IgD-negative memory B cell (primary cell): Measurements from ENCODE around the gene PDE9A. TPM values are rescaled to one million over a fixed set of nuclear protein-coding genes. Genes with fewer than 3 reads are reported as not detected.

Experiments
- H3K27ac Mint-ChIP-seq, 3 donors: one replicate each; pipeline ENCODE4 v1.8.0; 2020 to 2022; ENCODE audit warnings: mild to moderate bottlenecking in 3 of 3, mixed read lengths in 3 of 3, moderate library complexity in 1 of 3
- H3K27me3 Mint-ChIP-seq: one replicate; pipeline ENCODE4 v1.8.0; 2021; ENCODE audit warnings: mixed read lengths
- H3K36me3 Mint-ChIP-seq: one replicate; pipeline ENCODE4 v1.8.0; 2020; ENCODE audit warnings: mild to moderate bottlenecking, mixed read lengths
- H3K4me1 Mint-ChIP-seq, 3 donors: one replicate each; pipeline ENCODE4 v1.8.0; 2020 to 2022; ENCODE audit warnings: mixed read lengths in 3 of 3, mild to moderate bottlenecking in 1 of 3
- H3K4me3 Mint-ChIP-seq, 4 donors: one replicate each; pipeline ENCODE4 v1.8.0; 2020 to 2022; ENCODE audit warnings: mild to moderate bottlenecking in 4 of 4, mixed read lengths in 4 of 4, moderate library complexity in 3 of 4
- H3K9me3 Mint-ChIP-seq, 3 donors: one replicate each; pipeline ENCODE4 v1.8.0; 2020 to 2021; ENCODE audit warnings: mixed read lengths in 3 of 3, mild to moderate bottlenecking in 1 of 3
- polyA plus RNA-seq: library from polyadenylated mRNA; unstranded; fragments of 300-500 nt; fragmentation: Illumina TruSeq; gene quantifications from one replicate; pipeline ENCODE4 v1.2.3, GENCODE V29; 2021

The PDE9A gene
- polyA plus RNA-seq, 1 donor from 2014 or later: not detected

- H3K27me3 Mint-ChIP-seq: peaks cover 23% of the 10 kb centered on the region
- H3K4me3 Mint-ChIP-seq: no peak overlapping the region
- no peaks in the 10 kb centered on the region for H3K36me3 Mint-ChIP-seq
- H3K9me3 Mint-ChIP-seq: no peaks in the 10 kb centered on the region
- H3K4me1 Mint-ChIP-seq: no peaks in the 10 kb centered on the region
- peak overlapping the region in 1 of 3 donors; percentile 66 for H3K27ac Mint-ChIP-seq
Measured at GRCh38 chr21:42677339-42678321, 24.2 kb downstream of the PDE9A start.

- Mint-ChIP-seq H3K27me3 (peaks cover 28% of the 10 kb centered on the region), H3K9me3 (no peaks in the 10 kb centered on the region), H3K27ac (peak overlapping the region in 1 of 3 donors; percentile 66), H3K36me3 (no peaks in the 10 kb centered on the region), H3K4me1 (no peaks in the 10 kb centered on the region), H3K4me3 (no peak overlapping the region)
Measured at GRCh38 chr21:42678618-42679295, 25.3 kb downstream of the PDE9A start.

GRCh38 chr21:42679319-42680057 is 26.1 kb downstream of the PDE9A start:
- Mint-ChIP-seq H3K36me3 (no peaks in the 10 kb centered on the region), H3K4me1 (no peaks in the 10 kb centered on the region), H3K27ac (peak overlapping the region in 1 of 3 donors; percentile 80), H3K27me3 (peaks cover 30% of the 10 kb centered on the region), H3K9me3 (no peaks in the 10 kb centered on the region), H3K4me3 (no peak overlapping the region)

- Mint-ChIP-seq H3K9me3 (no peaks in the 10 kb centered on the region), H3K4me3 (no peak overlapping the region), H3K36me3 (no peaks in the 10 kb centered on the region), H3K4me1 (no peaks in the 10 kb centered on the region), H3K27me3 (peaks cover 30% of the 10 kb centered on the region), H3K27ac (no peak overlapping the region)
Measured at GRCh38 chr21:42680058-42680330, 26.6 kb downstream of the PDE9A start.

GRCh38 chr21:42680429-42680828 is 27.0 kb downstream of the PDE9A start:
- Mint-ChIP-seq H3K9me3 (no peaks in the 10 kb centered on the region), H3K27me3 (peaks cover 30% of the 10 kb centered on the region), H3K27ac (no peak overlapping the region), H3K36me3 (no peaks in the 10 kb centered on the region), H3K4me3 (no peak overlapping the region), H3K4me1 (no peaks in the 10 kb centered on the region)

- Mint-ChIP-seq H3K4me3 (no peak overlapping the region), H3K4me1 (no peaks in the 10 kb centered on the region), H3K36me3 (no peaks in the 10 kb centered on the region), H3K27ac (no peak overlapping the region), H3K9me3 (no peaks in the 10 kb centered on the region), H3K27me3 (peaks cover 33% of the 10 kb centered on the region)
Measured at GRCh38 chr21:42681296-42682206, 28.1 kb downstream of the PDE9A start.

- Mint-ChIP-seq H3K27ac (no peak overlapping the region), H3K4me3 (no peak overlapping the region), H3K9me3 (no peaks in the 10 kb centered on the region), H3K27me3 (peaks cover 30% of the 10 kb centered on the region), H3K4me1 (no peaks in the 10 kb centered on the region), H3K36me3 (peaks cover 2% of the 10 kb centered on the region)
Measured at GRCh38 chr21:42682661-42683210, 29.3 kb downstream of the PDE9A start.

- Mint-ChIP-seq H3K27ac (no peak overlapping the region), H3K27me3 (peaks cover 24% of the 10 kb centered on the region), H3K36me3 (peaks cover 2% of the 10 kb centered on the region), H3K9me3 (no peaks in the 10 kb centered on the region), H3K4me3 (peak overlapping the region in 2 of 4 donors; percentile 21 to 39), H3K4me1 (peaks cover 0 to 3% (median 0%) of the 10 kb centered on the region in 3 donors)
Measured at GRCh38 chr21:42683371-42684108, 30.1 kb downstream of the PDE9A start.

- peaks cover 0 to 3% (median 0%) of the 10 kb centered on the region in 3 donors for H3K4me1 Mint-ChIP-seq
- H3K36me3 Mint-ChIP-seq: peaks cover 2% of the 10 kb centered on the region
- peaks cover 21% of the 10 kb centered on the region for H3K27me3 Mint-ChIP-seq
- H3K27ac Mint-ChIP-seq: peak overlapping the region in 1 of 3 donors; percentile 16
- peak overlapping the region in 2 of 4 donors; percentile 21 to 65 for H3K4me3 Mint-ChIP-seq
- H3K9me3 Mint-ChIP-seq: no peaks in the 10 kb centered on the region
Measured at GRCh38 chr21:42684109-42684916, 30.9 kb downstream of the PDE9A start.

GRCh38 chr21:42685036-42685435 is 31.6 kb downstream of the PDE9A start:
- peak overlapping the region in 1 of 4 donors; percentile 47 for H3K4me3 Mint-ChIP-seq
- peaks cover 2% of the 10 kb centered on the region for H3K36me3 Mint-ChIP-seq
- peaks cover 0 to 3% (median 0%) of the 10 kb centered on the region in 3 donors for H3K4me1 Mint-ChIP-seq
- no peak overlapping the region for H3K27ac Mint-ChIP-seq
- H3K27me3 Mint-ChIP-seq: peaks cover 18% of the 10 kb centered on the region
- no peaks in the 10 kb centered on the region for H3K9me3 Mint-ChIP-seq

- Mint-ChIP-seq H3K27ac (no peak overlapping the region), H3K36me3 (peaks cover 2% of the 10 kb centered on the region), H3K9me3 (no peaks in the 10 kb centered on the region), H3K27me3 (peaks cover 18% of the 10 kb centered on the region), H3K4me3 (no peak overlapping the region), H3K4me1 (peaks cover 0 to 3% (median 0%) of the 10 kb centered on the region in 3 donors)
Measured at GRCh38 chr21:42685954-42686500, 32.6 kb downstream of the PDE9A start.

GRCh38 chr21:42687796-42688195 is 34.4 kb downstream of the PDE9A start:
- Mint-ChIP-seq H3K9me3 (no peaks in the 10 kb centered on the region), H3K4me1 (peaks cover 0 to 3% (median 0%) of the 10 kb centered on the region in 3 donors), H3K36me3 (peaks cover 2% of the 10 kb centered on the region), H3K27me3 (peaks cover 14% of the 10 kb centered on the region), H3K27ac (no peak overlapping the region), H3K4me3 (no peak overlapping the region)
